Mesenteric fat pad (tissue), 1 donor: ENCODE results near the gene FFAR4. TPM values are rescaled to one million over a fixed set of nuclear protein-coding genes. Genes with fewer than 3 reads are reported as not detected.

Experiments used
- total RNA-seq: library from RNA; stranded (reverse); fragmentation: NEBNext Ultra II Directional; extraction: Animal tissue kit (Norgen Biotek cat#: 25700); gene quantifications from one replicate; pipeline ENCODE4 v1.2.1, GENCODE V29; 2021
- donor health status: DM: yes; HTN: yes; CAD: no.

FFAR4 gene
- total RNA-seq, 1 donor from 2014 or later = 2.3 TPM

Other genes with a start within 250 kb of the FFAR4 start
- gene MYOF, start 84.3 kb upstream of the FFAR4 start, total RNA-seq = 87.8 TPM
- 0.16 TPM for gene CEP55, start 70.1 kb upstream of the FFAR4 start, total RNA-seq
- 977 TPM for gene RBP4, start 34.6 kb downstream of the FFAR4 start, total RNA-seq
- not detected for gene PDE6C, start 45.9 kb downstream of the FFAR4 start, total RNA-seq
- gene FRA10AC1, start 135.9 kb downstream of the FFAR4 start, total RNA-seq = 18.4 TPM
- gene LGI1, start 191.3 kb downstream of the FFAR4 start, total RNA-seq = not detected